ENCODE measurements around the gene DMRTA2.

The DMRTA2 gene

DNA sequence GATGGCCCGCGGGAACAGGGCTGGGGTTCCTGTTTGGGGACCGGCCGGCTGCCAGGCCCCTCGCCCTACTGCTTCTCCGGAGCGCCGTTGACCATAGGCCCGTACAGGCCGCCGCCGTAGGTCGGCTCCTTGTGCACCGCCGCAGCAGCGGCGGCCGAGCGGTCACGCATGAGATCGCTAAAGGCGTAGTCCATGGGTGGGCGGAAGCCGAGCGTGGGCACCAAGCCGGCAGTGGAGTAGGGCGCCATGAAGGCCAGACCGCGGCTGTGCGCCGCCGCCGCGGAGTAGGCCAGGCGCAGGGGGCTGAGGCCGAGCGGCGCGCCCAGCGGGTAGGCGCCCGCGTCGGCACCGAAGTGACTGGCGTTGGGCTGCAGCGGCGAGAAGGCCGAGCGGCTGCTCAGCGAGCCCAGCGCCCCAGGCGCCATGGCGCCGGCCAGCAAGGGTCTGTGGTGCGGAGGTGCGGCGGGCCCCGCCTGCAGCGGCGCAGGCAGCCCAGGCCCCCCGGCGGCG, 4.6 kb downstream of the DMRTA2 start:
- TF ChIP-seq, protein P1, sequence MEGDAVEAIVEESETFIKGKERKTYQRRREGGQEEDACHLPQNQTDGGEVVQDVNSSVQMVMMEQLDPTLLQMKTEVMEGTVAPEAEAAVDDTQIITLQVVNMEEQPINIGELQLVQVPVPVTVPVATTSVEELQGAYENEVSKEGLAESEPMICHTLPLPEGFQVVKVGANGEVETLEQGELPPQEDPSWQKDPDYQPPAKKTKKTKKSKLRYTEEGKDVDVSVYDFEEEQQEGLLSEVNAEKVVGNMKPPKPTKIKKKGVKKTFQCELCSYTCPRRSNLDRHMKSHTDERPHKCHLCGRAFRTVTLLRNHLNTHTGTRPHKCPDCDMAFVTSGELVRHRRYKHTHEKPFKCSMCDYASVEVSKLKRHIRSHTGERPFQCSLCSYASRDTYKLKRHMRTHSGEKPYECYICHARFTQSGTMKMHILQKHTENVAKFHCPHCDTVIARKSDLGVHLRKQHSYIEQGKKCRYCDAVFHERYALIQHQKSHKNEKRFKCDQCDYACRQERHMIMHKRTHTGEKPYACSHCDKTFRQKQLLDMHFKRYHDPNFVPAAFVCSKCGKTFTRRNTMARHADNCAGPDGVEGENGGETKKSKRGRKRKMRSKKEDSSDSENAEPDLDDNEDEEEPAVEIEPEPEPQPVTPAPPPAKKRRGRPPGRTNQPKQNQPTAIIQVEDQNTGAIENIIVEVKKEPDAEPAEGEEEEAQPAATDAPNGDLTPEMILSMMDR (conservative IDR thresholded peaks at IDR 0.05), result no peak
- no peak overlapping the region for H3K27ac ChIP-seq

GRCh38 chr1:50417946-50418599, 5.2 kb downstream of the DMRTA2 start:
- TF ChIP-seq, protein P1 (conservative IDR thresholded peaks at IDR 0.05), result no peak
- no peak overlapping the region for H3K27ac ChIP-seq

GRCh38 chr1:50417507-50417906, 5.7 kb downstream of the DMRTA2 start:
- H3K27ac ChIP-seq, result no peak overlapping the region
- TF ChIP-seq, protein P1 (conservative IDR thresholded peaks at IDR 0.05), result no peak

DNA sequence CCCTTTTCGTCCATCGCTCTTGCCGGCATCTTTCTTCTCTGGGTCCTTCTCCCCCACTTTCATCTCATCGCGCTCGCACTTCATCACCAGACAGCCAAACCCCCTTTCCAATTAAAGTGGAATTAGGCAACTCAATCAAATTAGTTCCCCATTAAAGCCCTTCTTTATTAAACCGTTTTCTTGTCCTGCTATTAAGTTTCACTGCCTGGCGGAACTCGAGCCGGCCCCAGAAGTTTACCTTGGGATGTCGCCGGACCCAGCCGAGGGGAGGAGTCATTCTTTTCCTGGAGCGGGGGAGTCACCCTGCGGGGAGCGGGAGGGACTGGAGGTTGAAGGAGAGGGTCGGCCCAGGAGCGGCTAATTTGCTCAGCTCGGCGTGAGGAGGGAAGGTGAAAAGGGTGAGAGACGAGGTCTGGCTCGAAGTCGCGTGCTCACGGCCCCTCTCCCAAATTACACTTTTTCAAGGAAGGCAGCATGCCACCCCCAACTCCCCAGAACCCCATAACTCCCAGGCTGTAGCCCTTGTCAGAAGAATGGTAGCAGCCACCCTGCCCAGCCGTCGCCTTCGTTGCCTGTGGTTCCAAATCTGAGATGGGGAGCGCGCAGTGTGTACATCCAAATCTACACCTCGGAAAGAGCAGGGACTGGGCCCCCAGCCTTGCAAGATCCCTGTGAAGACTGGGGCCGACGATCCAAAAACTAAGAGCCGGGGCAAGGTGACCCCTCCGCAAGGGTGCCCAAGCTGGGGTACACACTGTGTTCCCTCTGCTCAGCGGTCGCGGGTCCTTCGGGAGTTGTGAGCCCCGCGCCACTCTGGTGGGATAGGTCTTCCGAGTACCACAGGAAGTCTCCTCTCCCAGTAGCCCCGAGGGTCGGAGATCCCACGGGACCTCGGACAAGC, 6.4 kb downstream of the DMRTA2 start:
- H3K27ac ChIP-seq, result no peak overlapping the region
- TF ChIP-seq, protein P1 (conservative IDR thresholded peaks at IDR 0.05), result no peak

- TF ChIP-seq, protein P1 (conservative IDR thresholded peaks at IDR 0.05), result no peak
- no peak overlapping the region for H3K27ac ChIP-seq
Observed at GRCh38 chr1:50416150-50416527, 7.1 kb downstream of the DMRTA2 start.

GRCh38 chr1:50415235-50416149, 7.8 kb downstream of the DMRTA2 start:
- TF ChIP-seq, protein P1 (conservative IDR thresholded peaks at IDR 0.05), result no peak

More at GRCh38 chr1:50415235-50416149, 7.8 kb downstream of the DMRTA2 start:
- H3K27ac ChIP-seq, result no peak overlapping the region
